HEK293 (cell line): Measurements from ENCODE around the gene DAAM2.

Source experiments
- CTCF ChIA-PET: fragments of 350-600 bp; formaldehyde crosslinking; extraction: SDS; loops from one replicate; lab custom pipeline; 2021; ENCODE audit warnings: antibody characterized with exemption; lab: Yijun Ruan, JAX
- POLR2A ChIA-PET: fragments of 300-600 bp; formaldehyde crosslinking; extraction: SDS; loops from one replicate; lab custom pipeline; 2020; ENCODE audit warnings: antibody characterized with exemption, inconsistent platforms; lab: Yijun Ruan, JAX
- H3K27ac ChIP-seq: fragments of 200-500 bp; sonication (Bioruptor generic); 2 replicates; pipeline ENCODE4 v1.5.1; 2014; ENCODE audit warnings: low read depth, low read length, control low read depth, inconsistent platforms; ENCODE audit errors: extremely low read depth
- H3K36me3 ChIP-seq, 2 experiments: fragments of 200-500 bp in 1 of 2; sonication (Bioruptor generic) in 1 of 2; 1 replicate in 1 of 2; 2 replicates in 1 of 2; pipeline ENCODE4 v1.5.1; 2014 to 2017; ENCODE audit warnings: inconsistent platforms in 2 of 2, low read length in 2 of 2; ENCODE audit not compliant: control insufficient read depth in 2 of 2, insufficient read depth in 1 of 2
- H3K4me1 ChIP-seq: fragments of 200-500 bp; sonication (Bioruptor generic); 2 replicates; pipeline ENCODE4 v1.5.1; 2014; ENCODE audit warnings: mild to moderate bottlenecking, low read length, inconsistent platforms; ENCODE audit not compliant: control insufficient read depth, insufficient read depth
- H3K4me3 ChIP-seq: 2 replicates; pipeline ENCODE4 v1.5.1; 2011; ENCODE audit warnings: low read depth, mild to moderate bottlenecking, control low read depth, low read length, moderate library complexity
- H3K9me3 ChIP-seq: fragments of 200-500 bp; sonication (Bioruptor generic); 2 replicates; pipeline ENCODE4 v1.5.1; 2014; ENCODE audit warnings: low read depth, low read length, inconsistent platforms; ENCODE audit not compliant: control insufficient read depth, insufficient read depth
- KLF8 ChIP-seq: fragments of 450-650 bp; formaldehyde crosslinking; IDR thresholded peaks from 2 replicates; pipeline ENCODE4 v1.5.1; 2016; ENCODE audit warnings: missing biosample characterization, missing genetic modification characterization
- PRDM10 ChIP-seq: fragments of 450-650 bp; formaldehyde crosslinking; IDR thresholded peaks from 2 replicates; pipeline ENCODE4 v1.5.1; 2016; ENCODE audit warnings: missing biosample characterization, missing genetic modification characterization
- TRIM28 ChIP-seq: IDR thresholded peaks from 2 replicates; pipeline ENCODE4 v1.6.1; 2011; ENCODE audit warnings: low read length, control low read depth, borderline replicate concordance
- ZBTB48 ChIP-seq: fragments of 450-650 bp; formaldehyde crosslinking; IDR thresholded peaks from 2 replicates; pipeline ENCODE4 v1.5.1; 2016; ENCODE audit warnings: missing biosample characterization, missing genetic modification characterization
- ZEB2 ChIP-seq: fragments of 450-650 bp; formaldehyde crosslinking; IDR thresholded peaks from 2 replicates; pipeline ENCODE4 v1.5.1; 2016; ENCODE audit warnings: missing biosample characterization, missing genetic modification characterization
- ZNF10 ChIP-seq: fragments of 450-650 bp; formaldehyde crosslinking; IDR thresholded peaks from 2 replicates; pipeline ENCODE4 v1.5.1; 2017; ENCODE audit warnings: missing biosample characterization, missing genetic modification characterization
- ZNF112 ChIP-seq: fragments of 450-650 bp; formaldehyde crosslinking; IDR thresholded peaks from 2 replicates; pipeline ENCODE4 v1.5.0; 2017; ENCODE audit warnings: missing biosample characterization, missing genetic modification characterization
- ZNF16 ChIP-seq: fragments of 450-650 bp; formaldehyde crosslinking; IDR thresholded peaks from 2 replicates; pipeline ENCODE4 v1.5.1; 2016; ENCODE audit warnings: low read depth, missing biosample characterization, missing genetic modification characterization
- ZNF175 ChIP-seq: fragments of 450-650 bp; formaldehyde crosslinking; IDR thresholded peaks from 2 replicates; pipeline ENCODE4 v1.5.1; 2016; ENCODE audit warnings: missing biosample characterization, missing genetic modification characterization
- ZNF2 ChIP-seq: fragments of 450-650 bp; formaldehyde crosslinking; IDR thresholded peaks from 2 replicates; pipeline ENCODE4 v1.5.1; 2016; ENCODE audit warnings: missing biosample characterization, missing genetic modification characterization
- ZNF214 ChIP-seq: fragments of 450-650 bp; formaldehyde crosslinking; IDR thresholded peaks from 2 replicates; pipeline ENCODE4 v1.5.1; 2017; ENCODE audit warnings: missing biosample characterization, mild to moderate bottlenecking, missing genetic modification characterization, borderline replicate concordance
- ZNF223 ChIP-seq: fragments of 450-650 bp; formaldehyde crosslinking; IDR thresholded peaks from 2 replicates; pipeline ENCODE4 v1.5.1; 2016; ENCODE audit warnings: missing biosample characterization, missing genetic modification characterization
- ZNF266 ChIP-seq: fragments of 450-650 bp; formaldehyde crosslinking; IDR thresholded peaks from 2 replicates; pipeline ENCODE4 v1.5.1; 2016; ENCODE audit warnings: missing biosample characterization, missing genetic modification characterization, low read depth
- ZNF341 ChIP-seq: fragments of 450-650 bp; formaldehyde crosslinking; IDR thresholded peaks from 2 replicates; pipeline ENCODE4; 2016; ENCODE audit warnings: low read depth, missing biosample characterization, missing genetic modification characterization
- ZNF350 ChIP-seq: fragments of 450-650 bp; formaldehyde crosslinking; IDR thresholded peaks from 2 replicates; pipeline ENCODE4 v1.5.0; 2017; ENCODE audit warnings: missing biosample characterization, mild to moderate bottlenecking, missing genetic modification characterization
- ZNF366 ChIP-seq: fragments of 450-650 bp; formaldehyde crosslinking; conservative IDR thresholded peaks from 2 replicates; pipeline ENCODE4 v1.5.1; 2016; ENCODE audit warnings: missing biosample characterization, missing genetic modification characterization
- ZNF416 ChIP-seq: fragments of 450-650 bp; formaldehyde crosslinking; IDR thresholded peaks from 2 replicates; pipeline ENCODE4 v1.5.1; 2016; ENCODE audit warnings: missing biosample characterization, missing genetic modification characterization
- ZNF521 ChIP-seq: fragments of 450-650 bp; formaldehyde crosslinking; IDR thresholded peaks from 2 replicates; pipeline ENCODE4 v1.5.1; 2017; ENCODE audit warnings: missing biosample characterization, mild to moderate bottlenecking, missing genetic modification characterization
- ZNF555 ChIP-seq: fragments of 450-650 bp; formaldehyde crosslinking; conservative IDR thresholded peaks from 2 replicates; pipeline ENCODE4 v1.5.1; 2017; ENCODE audit warnings: missing biosample characterization, mild to moderate bottlenecking, missing genetic modification characterization, inconsistent platforms
- ZNF621 ChIP-seq: fragments of 450-650 bp; formaldehyde crosslinking; IDR thresholded peaks from 2 replicates; pipeline ENCODE4 v1.5.1; 2017; ENCODE audit warnings: missing biosample characterization, missing genetic modification characterization
- ZNF623 ChIP-seq: fragments of 450-650 bp; formaldehyde crosslinking; IDR thresholded peaks from 2 replicates; pipeline ENCODE4 v1.5.1; 2016; ENCODE audit warnings: missing biosample characterization, missing genetic modification characterization
- ZNF654 ChIP-seq: fragments of 450-650 bp; formaldehyde crosslinking; IDR thresholded peaks from 2 replicates; pipeline ENCODE4 v1.5.1; 2016; ENCODE audit warnings: low read depth, missing biosample characterization, missing genetic modification characterization
- TF ChIP-seq, protein P1 (sequence below): fragments of 450-650 bp; formaldehyde crosslinking; IDR thresholded peaks from 2 replicates; pipeline ENCODE4 v1.5.1; 2016; ENCODE audit warnings: missing biosample characterization, missing genetic modification characterization
- TF ChIP-seq, protein P2 (sequence below): fragments of 450-650 bp; formaldehyde crosslinking; IDR thresholded peaks from 2 replicates; pipeline ENCODE4 v1.5.1; 2016; ENCODE audit warnings: missing biosample characterization, missing genetic modification characterization, low read depth

The DAAM2 gene

DNA sequence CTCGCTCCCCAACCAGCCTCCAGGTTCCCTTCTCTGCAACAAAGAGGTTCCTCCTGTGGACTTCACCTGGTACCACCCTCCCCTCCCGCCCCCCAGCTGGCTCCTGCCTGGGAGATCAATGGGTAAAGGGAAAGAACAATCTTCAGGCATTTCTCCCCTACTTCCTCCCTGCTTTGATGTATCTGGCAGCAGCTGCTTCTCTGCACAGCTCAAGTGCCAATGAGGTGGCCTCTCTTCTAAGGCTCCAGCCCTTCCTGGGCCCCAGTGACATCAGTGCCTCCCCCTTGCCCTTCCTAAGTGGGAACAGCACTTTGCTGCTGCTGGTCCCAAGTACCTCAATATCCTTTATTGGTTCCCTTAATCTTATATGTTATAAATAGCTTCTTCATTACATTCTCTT, 118.6 kb downstream of the DAAM2 start:
- POLR2A ChIA-PET, result no interaction called here
- CTCF ChIA-PET, result no interaction called here

GRCh38 chr6:39911513-39912125, 119.4 kb downstream of the DAAM2 start:
- CTCF ChIA-PET, result interaction anchor here (0.9 kb wide), 1 partner anchor 46 kb away, joined by 3 read pairs; no protein-coding TSS in a partner anchor
- TF ChIP-seq ZNF112 (no peak), ZNF16 (no peak), ZBTB48 (tag by site-specific recombination) (no peak)
- TF ChIP-seq, protein P1, sequence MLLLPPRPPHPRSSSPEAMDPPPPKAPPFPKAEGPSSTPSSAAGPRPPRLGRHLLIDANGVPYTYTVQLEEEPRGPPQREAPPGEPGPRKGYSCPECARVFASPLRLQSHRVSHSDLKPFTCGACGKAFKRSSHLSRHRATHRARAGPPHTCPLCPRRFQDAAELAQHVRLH (tag by site-specific recombination), result no peak
- TF ChIP-seq, all 188 proteins: peak for 0
- POLR2A ChIA-PET, result no interaction called here
- H3K36me3 ChIP-seq, result peaks cover 0 to 55% of the 10 kb centered on the region in 2 experiments; a peak in 1 of 3 replicates
- no peaks in the 10 kb centered on the region for H3K4me1 ChIP-seq
- no peak overlapping the region for H3K4me3 ChIP-seq
- H3K27ac ChIP-seq, result no peak overlapping the region
- no peaks in the 10 kb centered on the region for H3K9me3 ChIP-seq

More for the DNA sequence above, 118.6 kb downstream of the DAAM2 start:
- peaks cover 0 to 54% of the 10 kb centered on the region in 2 experiments; a peak in 1 of 3 replicates for H3K36me3 ChIP-seq
- H3K4me3 ChIP-seq, result no peak overlapping the region
- H3K9me3 ChIP-seq, result no peaks in the 10 kb centered on the region
- H3K27ac ChIP-seq, result no peak overlapping the region
- no peak for TF ChIP-seq ZNF521 (tag by site-specific recombination)
- no peak for TF ChIP-seq ZNF621 (tag by site-specific recombination)
- TF ChIP-seq ZNF112, result no peak
- TF ChIP-seq, protein P2, sequence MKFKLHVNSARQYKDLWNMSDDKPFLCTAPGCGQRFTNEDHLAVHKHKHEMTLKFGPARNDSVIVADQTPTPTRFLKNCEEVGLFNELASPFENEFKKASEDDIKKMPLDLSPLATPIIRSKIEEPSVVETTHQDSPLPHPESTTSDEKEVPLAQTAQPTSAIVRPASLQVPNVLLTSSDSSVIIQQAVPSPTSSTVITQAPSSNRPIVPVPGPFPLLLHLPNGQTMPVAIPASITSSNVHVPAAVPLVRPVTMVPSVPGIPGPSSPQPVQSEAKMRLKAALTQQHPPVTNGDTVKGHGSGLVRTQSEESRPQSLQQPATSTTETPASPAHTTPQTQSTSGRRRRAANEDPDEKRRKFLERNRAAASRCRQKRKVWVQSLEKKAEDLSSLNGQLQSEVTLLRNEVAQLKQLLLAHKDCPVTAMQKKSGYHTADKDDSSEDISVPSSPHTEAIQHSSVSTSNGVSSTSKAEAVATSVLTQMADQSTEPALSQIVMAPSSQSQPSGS (tag by site-specific recombination), result no peak
- no peak for TF ChIP-seq ZNF2 (tag by site-specific recombination)
- TF ChIP-seq ZNF175, result no peak
- TF ChIP-seq KLF8 (tag by site-specific recombination), result no peak
- no peak for TF ChIP-seq ZEB2 (tag by site-specific recombination)
- no peak for TF ChIP-seq ZNF214 (tag by site-specific recombination)
- no peak for TF ChIP-seq ZNF555 (tag by site-specific recombination)
- TF ChIP-seq ZNF350 (tag by site-specific recombination), result no peak
- TF ChIP-seq ZNF654 (tag by site-specific recombination), result no peak
- no peak for TF ChIP-seq ZNF341
- TF ChIP-seq ZNF366 (tag by site-specific recombination), result no peak
- no peak for TF ChIP-seq ZNF223
- no peak for TF ChIP-seq ZNF10 (tag by site-specific recombination)
- TF ChIP-seq, all 188 proteins: peak for 0
- no peaks in the 10 kb centered on the region for H3K4me1 ChIP-seq

GRCh38 chr6:39912446-39912845, 120.3 kb downstream of the DAAM2 start:
- TF ChIP-seq ZNF623 (tag by site-specific recombination) (no peak), TRIM28 (no peak), PRDM10 (no peak), ZNF416 (tag by site-specific recombination) (no peak), ZNF266 (tag by site-specific recombination) (no peak)
- CTCF ChIA-PET, result interaction anchor here (0.9 kb wide), 1 partner anchor 47 kb away, joined by 3 read pairs; no protein-coding TSS in a partner anchor
- Histone ChIP-seq H3K27ac (no peak overlapping the region), H3K9me3 (no peaks in the 10 kb centered on the region), H3K4me3 (no peak overlapping the region), H3K36me3 (peaks cover 0 to 57% of the 10 kb centered on the region in 2 experiments; a peak in 1 of 3 replicates), H3K4me1 (no peaks in the 10 kb centered on the region)
- POLR2A ChIA-PET, result no interaction called here
